B cell (primary cell): ENCODE data around the gene SMAD2. TPM values are rescaled to one million over a fixed set of nuclear protein-coding genes. Genes with fewer than 3 reads are reported as not detected.

Experiments
- ATAC-seq: fragments of 200-7000 bp; cut with Tn5 transposase; one replicate; pipeline ENCODE4 v1.10.0; 2021; ENCODE audit warnings: low read depth, mild to moderate bottlenecking, moderate number of reproducible peaks, moderate library complexity
- CTCF ChIA-PET: fragments of 350-600 bp; sonication (Branson Sonifier 250); formaldehyde crosslinking; loops from one replicate; lab custom pipeline; 2021; ENCODE audit warnings: antibody characterized with exemption, inconsistent platforms; lab: Charles Lee
- POLR2A ChIA-PET: fragments of 350-600 bp; sonication (Branson Sonifier 250); formaldehyde crosslinking; loops from one replicate; lab custom pipeline; 2021; ENCODE audit warnings: antibody characterized with exemption; lab: Charles Lee
- DNase-seq: peaks from one replicate; pipeline ENCODE4 v3.0.0; 2013
- H2AFZ ChIP-seq: 2 replicates; pipeline ENCODE4 v1.6.1; 2012; ENCODE audit warnings: mild to moderate bottlenecking, low read depth, low read length; ENCODE audit not compliant: insufficient read depth, poor library complexity, severe bottlenecking
- H3K27ac ChIP-seq, 2 donors: 1 replicate in 1 of 2; 2 replicates in 1 of 2; pipeline ENCODE4 v1.5.1; 2012 to 2013; ENCODE audit warnings: low read length in 2 of 2, mild to moderate bottlenecking in 2 of 2, moderate library complexity in 1 of 2
- H3K27me3 ChIP-seq, 4 experiments: fragments of 200-600 bp in 1 of 4; sonication (generic) in 1 of 4; replicated peaks in 1 of 4; 1 replicate in 2 of 4; 2 replicates in 2 of 4; pipeline versions ENCODE4 v1.6.1 to v1.7.0; 2013 to 2016; ENCODE audit warnings: low read length in 3 of 4, mild to moderate bottlenecking in 2 of 4, mixed read lengths in 1 of 4, moderate library complexity in 1 of 4; ENCODE audit not compliant: insufficient read depth in 4 of 4, control insufficient read depth in 3 of 4; ENCODE audit errors: control extremely low read depth in 1 of 4
- H3K36me3 ChIP-seq, 2 experiments: replicated peaks in 1 of 2; 1 replicate in 1 of 2; 2 replicates in 1 of 2; pipeline versions ENCODE4 v1.6.1 to v1.7.1; 2013; ENCODE audit warnings: low read length in 1 of 2; ENCODE audit not compliant: insufficient read depth in 2 of 2, control insufficient read depth in 1 of 2; ENCODE audit errors: control extremely low read depth in 1 of 2, extremely low read depth in 1 of 2
- H3K4me1 ChIP-seq, 2 donors: fragments of 200-600 bp in 1 of 2; sonication (generic) in 1 of 2; 1 replicate in 1 of 2; 2 replicates in 1 of 2; pipeline versions ENCODE4 v1.5.1 to v1.6.1; 2013 to 2017; ENCODE audit warnings: low read length in 2 of 2; ENCODE audit not compliant: control insufficient read depth in 2 of 2, insufficient read depth in 2 of 2
- H3K4me2 ChIP-seq: replicated peaks from 2 replicates; pipeline ENCODE3; 2012; ENCODE audit warnings: mild to moderate bottlenecking, low read depth, low read length; ENCODE audit not compliant: poor library complexity, severe bottlenecking
- H3K4me3 ChIP-seq, 5 experiments: fragments of 200-600 bp in 1 of 5; sonication (generic) in 1 of 5; 1 replicate in 3 of 5; 2 replicates in 2 of 5; pipeline versions ENCODE4 v1.5.1 to v1.7.0; 2011 to 2016; ENCODE audit warnings: low read length in 4 of 5, mild to moderate bottlenecking in 4 of 5, low read depth in 2 of 5, control low read depth in 1 of 5, moderate library complexity in 1 of 5; ENCODE audit not compliant: insufficient read depth in 1 of 5; ENCODE audit errors: control extremely low read depth in 1 of 5, extremely low read depth in 1 of 5
- H3K79me2 ChIP-seq: fragments of 200-600 bp; sonication (generic); one replicate; pipeline ENCODE4 v1.6.0; 2016; ENCODE audit warnings: low read length; ENCODE audit not compliant: control insufficient read depth, insufficient read depth
- H3K9ac ChIP-seq: fragments of 200-600 bp; sonication (generic); 2 replicates; pipeline ENCODE4 v1.6.1; 2017; ENCODE audit warnings: mild to moderate bottlenecking, low read length, moderate library complexity
- H3K9me3 ChIP-seq, 3 donors: one replicate each; pipeline versions ENCODE4 v1.6.1 to v1.7.1; 2013; ENCODE audit warnings: low read length in 2 of 3; ENCODE audit not compliant: control insufficient read depth in 2 of 3, insufficient read depth in 1 of 3; ENCODE audit errors: control extremely low read depth in 1 of 3
- H4K20me1 ChIP-seq: 2 replicates; pipeline ENCODE4 v1.6.0; 2012; ENCODE audit warnings: mild to moderate bottlenecking, low read length; ENCODE audit not compliant: insufficient read depth, control insufficient read depth, poor library complexity, severe bottlenecking
- H3K27ac Mint-ChIP-seq: one replicate; pipeline ENCODE4 v1.8.0; 2021; ENCODE audit warnings: mixed read lengths
- H3K27me3 Mint-ChIP-seq: one replicate; pipeline ENCODE4 v1.8.0; 2021; ENCODE audit warnings: mixed read lengths
- H3K4me1 Mint-ChIP-seq: one replicate; pipeline ENCODE4 v1.8.0; 2021; ENCODE audit warnings: mixed read lengths
- H3K4me3 Mint-ChIP-seq: one replicate; pipeline ENCODE4 v1.8.0; 2021; ENCODE audit warnings: mixed read lengths
- H3K9me3 Mint-ChIP-seq: one replicate; pipeline ENCODE4 v1.8.0; 2022; ENCODE audit warnings: mixed read lengths; ENCODE audit not compliant: insufficient read depth
- EZH2 ChIP-seq: IDR thresholded peaks from 2 replicates; pipeline ENCODE4 v1.6.1; 2012; ENCODE audit warnings: borderline replicate concordance, low read depth, mild to moderate bottlenecking, moderate library complexity, low read length; ENCODE audit not compliant: insufficient read depth, poor library complexity, severe bottlenecking
- WGBS: methylation state at CpG from one replicate; pipeline ENCODE4 v1.1.5; 2013; ENCODE audit warnings: missing lambda C conversion rate; ENCODE audit not compliant: insufficient coverage; 5-methylcytosine and 5-hydroxymethylcytosine counted together
- intact Hi-C: fragments of 100-400 bp; cut with micrococcal nuclease; formaldehyde crosslinking; loops from one replicate; pipeline ENCODE4 v1.10.0; 2022
- polyA plus RNA-seq: library from polyadenylated mRNA; depleted of rRNA; stranded (reverse); fragments of >200 nt; gene quantifications from 2 replicates; pipeline ENCODE4 v1.2.3, GENCODE V29; 2012
- total RNA-seq, 2 donors: library from RNA; stranded (reverse); fragments of 120-200 nt in 1 of 2; gene quantifications; 1 replicate in 1 of 2; 2 replicates in 1 of 2; pipeline versions ENCODE4 v1.2.3 to v1.2.4, GENCODE V29; 2013 to 2022
- TF ChIP-seq, protein P1 (sequence below): fragments of 200-600 bp; IDR thresholded peaks from one replicate; pipeline ENCODE4 v1.8.0; 2022; ENCODE audit warnings: antibody characterized with exemption, mild to moderate bottlenecking

Gene SMAD2
- total and polyA plus RNA-seq, 2 donors (not counting 1 experiment from before 2014, with no cell fraction given), result 23.4 to 139 TPM

DNA sequence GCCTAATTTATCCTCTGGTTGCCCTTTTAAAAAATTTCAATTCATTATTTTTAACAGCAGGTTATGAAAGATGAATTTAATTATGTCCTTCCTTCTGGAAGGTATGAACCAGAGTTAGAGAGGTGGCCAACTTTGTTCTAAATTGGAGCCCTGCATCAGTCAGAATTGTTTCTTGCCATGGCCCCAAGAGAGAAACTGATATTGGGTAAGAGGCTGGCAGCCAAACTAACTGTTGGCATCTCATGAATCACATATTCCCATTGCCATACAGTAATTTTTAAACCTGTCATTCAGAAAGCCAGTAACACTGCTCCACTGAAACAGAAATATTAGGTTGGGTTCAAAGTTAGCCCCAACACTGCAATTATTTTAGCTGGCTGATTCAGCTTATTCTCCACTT lies 67.4 kb downstream of the SMAD2 start:
- no peak overlapping the region for H3K4me3 Mint-ChIP-seq
- DNase-seq, result no peak
- Histone ChIP-seq H3K4me1 (no peaks in the 10 kb centered on the region), H3K4me3 (no peak overlapping the region), H3K79me2 (no peaks in the 10 kb centered on the region), H4K20me1 (no peaks in the 10 kb centered on the region), H3K9me3 (peaks cover 5 to 11% (median 9%) of the 10 kb centered on the region in 3 donors), H3K27me3 (no peaks in the 10 kb centered on the region), H3K9ac (no peak overlapping the region), H3K27ac (no peak overlapping the region), H3K36me3 (peaks cover 0 to 31% of the 10 kb centered on the region in 2 experiments), H3K4me2 (no peak overlapping the region), H2AFZ (no peak overlapping the region)
- H3K27ac Mint-ChIP-seq, result no peak overlapping the region
- ATAC-seq, result no peak
- H3K4me1 Mint-ChIP-seq, result no peaks in the 10 kb centered on the region
- intact Hi-C loops, result loop anchor here (10.0 kb wide), 1 partner anchor 52 kb away; no protein-coding TSS in a partner anchor
- ChIA-PET POLR2A (interaction anchor here (0.6 kb wide), 1 partner anchor 68 kb away, joined by 3 read pairs; no protein-coding TSS in a partner anchor), CTCF (no interaction called here)
- H3K9me3 Mint-ChIP-seq, result peaks cover 4% of the 10 kb centered on the region
- H3K27me3 Mint-ChIP-seq, result no peaks in the 10 kb centered on the region
- TF ChIP-seq EZH2, result no peak
- TF ChIP-seq, protein P1, sequence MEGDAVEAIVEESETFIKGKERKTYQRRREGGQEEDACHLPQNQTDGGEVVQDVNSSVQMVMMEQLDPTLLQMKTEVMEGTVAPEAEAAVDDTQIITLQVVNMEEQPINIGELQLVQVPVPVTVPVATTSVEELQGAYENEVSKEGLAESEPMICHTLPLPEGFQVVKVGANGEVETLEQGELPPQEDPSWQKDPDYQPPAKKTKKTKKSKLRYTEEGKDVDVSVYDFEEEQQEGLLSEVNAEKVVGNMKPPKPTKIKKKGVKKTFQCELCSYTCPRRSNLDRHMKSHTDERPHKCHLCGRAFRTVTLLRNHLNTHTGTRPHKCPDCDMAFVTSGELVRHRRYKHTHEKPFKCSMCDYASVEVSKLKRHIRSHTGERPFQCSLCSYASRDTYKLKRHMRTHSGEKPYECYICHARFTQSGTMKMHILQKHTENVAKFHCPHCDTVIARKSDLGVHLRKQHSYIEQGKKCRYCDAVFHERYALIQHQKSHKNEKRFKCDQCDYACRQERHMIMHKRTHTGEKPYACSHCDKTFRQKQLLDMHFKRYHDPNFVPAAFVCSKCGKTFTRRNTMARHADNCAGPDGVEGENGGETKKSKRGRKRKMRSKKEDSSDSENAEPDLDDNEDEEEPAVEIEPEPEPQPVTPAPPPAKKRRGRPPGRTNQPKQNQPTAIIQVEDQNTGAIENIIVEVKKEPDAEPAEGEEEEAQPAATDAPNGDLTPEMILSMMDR, result no peak

GRCh38 chr18:47858607-47859006 lies 71.9 kb downstream of the SMAD2 start:
- H3K36me3 ChIP-seq, result peaks cover 0 to 5% of the 10 kb centered on the region in 2 experiments
- Mint-ChIP-seq H3K4me3 (no peak overlapping the region), H3K27me3 (no peaks in the 10 kb centered on the region), H3K27ac (no peak overlapping the region), H3K4me1 (no peaks in the 10 kb centered on the region), H3K9me3 (peaks cover 14% of the 10 kb centered on the region)
- DNase-seq, result no peak
- H3K27ac ChIP-seq, result no peak overlapping the region
- H3K4me3 ChIP-seq, result no peak overlapping the region
- no peak overlapping the region for H2AFZ ChIP-seq
- CTCF ChIA-PET, result no interaction called here
- no CpG with 5 or more reads among the region's 3 CpGs for WGBS
- POLR2A ChIA-PET, result no interaction called here
- H3K4me1 ChIP-seq, result no peaks in the 10 kb centered on the region
- H3K4me2 ChIP-seq, result no peak overlapping the region
- ATAC-seq, result no peak
- H3K9me3 ChIP-seq, result peaks cover 8 to 37% (median 24%) of the 10 kb centered on the region in 3 donors
- no peak overlapping the region for H3K9ac ChIP-seq
- intact Hi-C loops, result no loop called here
- no peaks in the 10 kb centered on the region for H4K20me1 ChIP-seq
- no peaks in the 10 kb centered on the region for H3K27me3 ChIP-seq
- no peaks in the 10 kb centered on the region for H3K79me2 ChIP-seq
- TF ChIP-seq EZH2, result no peak
- TF ChIP-seq, protein P1, result no peak
